Retinal pigment epithelial cell (primary cell): ENCODE results near the gene NEURL1.

Source experiments
- DNase-seq: peaks from one replicate; pipeline ENCODE4 v3.0.0-alpha.2; 2010; ENCODE audit warnings: low read depth
- H3K4me3 ChIP-seq: 2 replicates; pipeline ENCODE4 v1.5.1; 2011; ENCODE audit warnings: mild to moderate bottlenecking, low read length, control low read depth, moderate library complexity
- TF ChIP-seq, protein P1 (sequence below): conservative IDR thresholded peaks from 2 replicates; pipeline ENCODE4 v1.5.1; 2011; ENCODE audit warnings: low read depth, low read length, control low read depth, inconsistent platforms

Gene NEURL1

GRCh38 chr10:103618575-103619423, 125.3 kb downstream of the NEURL1 start:
- TF ChIP-seq, protein P1, sequence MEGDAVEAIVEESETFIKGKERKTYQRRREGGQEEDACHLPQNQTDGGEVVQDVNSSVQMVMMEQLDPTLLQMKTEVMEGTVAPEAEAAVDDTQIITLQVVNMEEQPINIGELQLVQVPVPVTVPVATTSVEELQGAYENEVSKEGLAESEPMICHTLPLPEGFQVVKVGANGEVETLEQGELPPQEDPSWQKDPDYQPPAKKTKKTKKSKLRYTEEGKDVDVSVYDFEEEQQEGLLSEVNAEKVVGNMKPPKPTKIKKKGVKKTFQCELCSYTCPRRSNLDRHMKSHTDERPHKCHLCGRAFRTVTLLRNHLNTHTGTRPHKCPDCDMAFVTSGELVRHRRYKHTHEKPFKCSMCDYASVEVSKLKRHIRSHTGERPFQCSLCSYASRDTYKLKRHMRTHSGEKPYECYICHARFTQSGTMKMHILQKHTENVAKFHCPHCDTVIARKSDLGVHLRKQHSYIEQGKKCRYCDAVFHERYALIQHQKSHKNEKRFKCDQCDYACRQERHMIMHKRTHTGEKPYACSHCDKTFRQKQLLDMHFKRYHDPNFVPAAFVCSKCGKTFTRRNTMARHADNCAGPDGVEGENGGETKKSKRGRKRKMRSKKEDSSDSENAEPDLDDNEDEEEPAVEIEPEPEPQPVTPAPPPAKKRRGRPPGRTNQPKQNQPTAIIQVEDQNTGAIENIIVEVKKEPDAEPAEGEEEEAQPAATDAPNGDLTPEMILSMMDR: no peak
- DNase-seq: no peak
- H3K4me3 ChIP-seq: no peak overlapping the region

DNA sequence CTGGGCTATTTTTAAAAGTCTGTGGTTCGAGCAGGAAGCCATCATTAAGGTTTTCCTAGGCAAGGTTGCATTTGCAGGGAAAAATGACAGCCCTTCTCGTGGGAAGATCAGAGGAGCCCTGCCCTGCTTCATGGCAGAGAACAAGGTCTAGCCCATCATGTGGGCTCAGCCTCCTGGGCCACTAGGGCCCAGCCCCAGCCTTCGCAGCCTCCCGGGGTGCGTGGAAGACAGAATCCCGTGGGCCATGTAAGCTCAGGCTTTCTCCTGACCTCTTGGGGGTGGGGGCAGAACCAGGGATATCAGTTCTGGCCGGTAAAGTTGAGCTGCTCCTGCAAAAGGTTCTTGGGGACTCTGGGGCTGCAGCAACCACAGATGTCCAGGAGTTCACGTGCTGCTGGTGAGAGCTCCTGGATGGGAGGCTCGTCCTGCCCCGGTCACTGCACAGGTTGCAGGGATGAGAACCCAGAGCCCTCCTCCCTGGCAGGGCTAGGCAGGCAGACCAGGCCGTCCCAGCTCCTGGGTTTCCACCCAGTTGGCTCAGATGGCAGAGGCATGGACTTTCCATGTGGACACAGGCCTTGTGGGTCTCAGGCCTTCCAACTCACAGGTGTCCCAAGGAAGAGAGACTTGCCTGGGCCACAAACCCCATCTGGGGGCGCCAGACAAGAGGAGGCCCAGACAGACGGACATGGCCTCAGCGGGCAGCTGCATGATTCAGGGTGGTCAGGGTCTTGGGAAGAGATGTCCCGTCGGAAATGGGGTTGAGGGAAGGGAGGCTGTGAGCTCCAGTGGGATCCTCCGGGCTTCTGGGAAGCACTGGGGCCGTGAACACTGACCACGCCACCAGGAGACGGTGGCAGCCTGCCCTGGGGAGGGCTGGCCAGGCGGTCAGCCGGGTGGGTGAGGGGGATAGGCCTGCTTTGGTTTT, 126.2 kb downstream of the NEURL1 start:
- no peak for DNase-seq
- TF ChIP-seq, protein P1: no peak
- no peak overlapping the region for H3K4me3 ChIP-seq

DNA sequence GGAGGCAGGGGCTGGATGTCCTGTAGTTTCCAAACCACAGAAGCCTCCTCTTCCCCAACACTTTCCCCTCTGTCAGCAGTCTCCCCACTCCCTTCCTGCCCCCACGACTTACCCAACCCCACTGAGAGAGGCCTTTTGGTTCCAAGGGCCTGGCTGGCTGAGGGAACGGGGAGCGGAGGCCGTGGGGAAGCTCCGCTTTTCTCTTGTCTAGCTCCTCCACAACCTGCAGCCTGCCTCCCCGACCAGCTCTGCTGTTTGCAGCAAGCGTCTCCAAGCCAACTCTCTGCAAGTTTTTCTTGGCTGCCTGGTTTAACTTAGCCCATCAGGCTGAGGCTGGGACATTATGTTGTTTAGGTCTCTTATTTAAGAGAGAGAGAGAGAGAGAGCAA, 126.8 kb downstream of the NEURL1 start:
- no peak overlapping the region for H3K4me3 ChIP-seq
- TF ChIP-seq, protein P1: no peak
- DNase-seq: no peak

- DNase-seq: no peak
- H3K4me3 ChIP-seq: no peak overlapping the region
Measured at GRCh38 chr10:103620891-103621782, 127.6 kb downstream of the NEURL1 start.

DNA sequence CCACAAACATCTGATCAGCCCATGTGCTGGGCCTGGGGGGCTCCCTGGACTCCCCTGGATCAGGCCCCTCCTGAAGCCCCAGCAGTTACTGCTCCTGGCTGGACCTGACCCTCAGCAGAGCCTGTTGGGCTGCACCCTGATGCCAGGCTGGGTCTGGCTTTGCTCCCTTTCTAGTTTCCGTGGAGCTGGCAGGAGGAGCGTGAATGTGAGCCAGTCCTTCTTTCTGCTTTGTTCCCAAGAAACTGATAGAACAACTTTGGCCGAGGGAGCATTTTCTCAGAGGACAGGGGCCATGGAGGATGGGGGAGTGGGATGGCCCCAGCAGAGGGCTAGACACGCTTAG, 128.2 kb downstream of the NEURL1 start:
- TF ChIP-seq, protein P1: no peak
- H3K4me3 ChIP-seq: no peak overlapping the region
- DNase-seq: no peak

More at GRCh38 chr10:103620891-103621782, 127.6 kb downstream of the NEURL1 start:
- TF ChIP-seq, protein P1: no peak

GRCh38 chr10:103622286-103622685, 128.8 kb downstream of the NEURL1 start:
- no peak for DNase-seq
- TF ChIP-seq, protein P1: no peak
- H3K4me3 ChIP-seq: no peak overlapping the region
